Measurements from ENCODE around the gene TCF7L2.
A peak's percentile ranks its signal among the peaks of the same experiment; 100 is the strongest.

The TCF7L2 gene

GRCh38 chr10:113161066-113161465 is 211.0 kb downstream of the TCF7L2 start:
- no peak for DNase-seq

- no peak for DNase-seq
Observed at GRCh38 chr10:113162960-113163359, 212.9 kb downstream of the TCF7L2 start.

GRCh38 chr10:113165673-113166072 is 215.6 kb downstream of the TCF7L2 start:
- DNase-seq, result no peak

DNA sequence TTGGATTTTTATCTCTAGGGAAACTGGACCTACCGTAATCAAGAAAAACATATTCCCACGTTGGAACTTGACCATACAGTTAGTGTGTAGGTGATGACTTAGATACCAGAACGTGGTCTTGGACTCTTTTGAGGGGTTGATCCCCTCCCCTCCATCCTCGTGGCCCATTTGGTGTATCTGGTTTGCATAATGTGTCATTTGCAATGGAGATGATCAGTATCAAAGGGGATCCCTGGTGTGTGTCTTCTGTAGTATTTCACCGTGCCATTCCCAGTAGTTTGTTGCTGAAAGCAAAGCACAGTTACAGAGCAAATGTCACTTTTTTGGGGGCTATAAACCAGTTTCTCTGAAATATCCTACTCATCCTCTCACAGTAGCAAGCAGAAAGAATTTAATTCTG is 217.7 kb downstream of the TCF7L2 start:
- no peak for DNase-seq

- DNase-seq, result no peak
Observed at GRCh38 chr10:113168584-113168983, 218.5 kb downstream of the TCF7L2 start.

- no peak for DNase-seq
Observed at GRCh38 chr10:113169111-113169510, 219.1 kb downstream of the TCF7L2 start.

- DNase-seq, result no peak
Observed at GRCh38 chr10:113169853-113170460, 219.9 kb downstream of the TCF7L2 start.

DNA sequence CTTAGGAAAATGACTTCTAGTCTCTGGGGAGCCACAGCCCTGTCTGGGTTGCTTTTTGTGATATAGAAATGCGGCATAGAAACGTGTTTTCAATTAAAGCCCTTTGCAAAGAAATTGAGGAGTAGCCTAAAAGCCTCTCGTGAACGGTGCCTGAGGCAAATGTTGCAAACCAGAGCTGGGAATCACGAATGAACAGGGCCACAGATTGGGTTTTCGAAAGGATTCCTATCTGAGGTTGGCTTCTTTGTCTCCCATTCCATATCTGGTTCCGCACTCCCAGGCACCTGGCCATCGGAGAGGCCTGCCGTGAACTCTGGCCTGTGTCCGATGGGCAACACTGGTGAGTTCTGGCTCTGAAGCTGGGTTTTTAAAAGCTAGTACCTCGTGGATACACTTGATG is 221.6 kb downstream of the TCF7L2 start:
- no peak for DNase-seq

DNA sequence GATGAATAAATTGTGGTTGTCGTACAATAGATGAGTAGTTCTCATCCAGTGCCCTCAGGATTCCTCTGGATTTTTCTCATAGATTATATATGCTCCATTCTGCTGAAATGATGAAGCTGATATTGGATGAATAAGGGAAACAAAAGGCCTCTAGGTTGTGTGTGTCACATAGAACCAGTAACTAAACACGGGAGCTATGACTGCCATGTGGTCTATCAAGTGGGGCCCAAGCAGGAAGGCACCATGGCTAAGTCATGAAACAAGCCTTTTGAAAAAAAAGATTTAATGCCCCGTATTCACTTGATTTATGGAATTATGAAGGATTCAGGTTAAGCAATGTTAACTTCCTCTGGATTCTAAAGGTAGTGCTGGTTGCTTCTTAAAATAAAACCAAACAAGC is 225.1 kb downstream of the TCF7L2 start:
- DNase-seq, result no peak

- no peak for DNase-seq
Observed at GRCh38 chr10:113175756-113176651, 226.0 kb downstream of the TCF7L2 start.

DNA sequence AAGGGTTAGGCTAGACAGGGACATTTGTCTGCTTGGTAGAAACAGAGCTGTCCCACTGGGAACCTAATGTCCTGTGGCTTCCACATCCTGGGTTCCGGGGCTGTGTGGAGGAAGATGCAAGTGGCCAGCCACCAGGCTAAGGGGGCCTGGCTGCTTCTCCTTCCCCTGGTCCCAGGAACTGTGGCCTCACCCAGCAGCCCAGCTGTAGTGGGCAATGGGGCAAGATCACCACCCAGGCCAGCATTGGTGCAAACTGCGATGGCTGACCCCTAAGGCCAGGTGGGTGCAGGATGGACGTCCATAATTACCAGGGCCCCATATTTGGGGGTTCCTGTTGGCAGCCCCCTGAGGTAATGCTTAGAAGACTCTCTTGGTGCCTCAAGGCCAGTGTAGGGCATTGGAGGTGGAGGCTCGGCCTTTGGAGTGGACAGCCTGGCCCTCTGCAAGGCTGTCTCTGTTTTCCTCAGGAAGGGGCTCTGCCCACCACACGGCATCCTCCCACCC is 226.7 kb downstream of the TCF7L2 start:
- no peak for DNase-seq

GRCh38 chr10:113177156-113177935 is 227.3 kb downstream of the TCF7L2 start:
- peak; percentile 46 for DNase-seq

DNA sequence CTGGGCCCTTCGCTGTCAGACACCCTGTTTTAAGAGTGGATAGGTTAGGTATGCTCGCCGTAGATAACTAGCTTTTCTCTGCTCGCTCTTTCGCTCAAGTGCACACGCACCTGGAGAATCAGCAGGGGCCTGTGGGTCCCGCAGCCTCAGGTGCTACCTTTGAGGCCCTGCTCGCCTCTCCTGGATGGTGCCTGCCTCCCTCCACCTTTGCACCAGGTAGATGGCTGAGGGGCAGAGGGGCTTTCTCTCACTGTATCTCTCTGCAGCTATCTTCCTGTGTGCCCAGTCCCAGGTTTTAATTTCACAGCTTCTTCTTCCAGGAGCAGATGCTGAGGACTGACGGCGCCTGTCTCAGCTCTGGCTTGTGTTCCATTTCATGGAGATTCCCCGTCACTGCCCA is 227.9 kb downstream of the TCF7L2 start:
- DNase-seq, result no peak

- DNase-seq, result no peak
Observed at GRCh38 chr10:113178771-113179170, 228.7 kb downstream of the TCF7L2 start.

DNA sequence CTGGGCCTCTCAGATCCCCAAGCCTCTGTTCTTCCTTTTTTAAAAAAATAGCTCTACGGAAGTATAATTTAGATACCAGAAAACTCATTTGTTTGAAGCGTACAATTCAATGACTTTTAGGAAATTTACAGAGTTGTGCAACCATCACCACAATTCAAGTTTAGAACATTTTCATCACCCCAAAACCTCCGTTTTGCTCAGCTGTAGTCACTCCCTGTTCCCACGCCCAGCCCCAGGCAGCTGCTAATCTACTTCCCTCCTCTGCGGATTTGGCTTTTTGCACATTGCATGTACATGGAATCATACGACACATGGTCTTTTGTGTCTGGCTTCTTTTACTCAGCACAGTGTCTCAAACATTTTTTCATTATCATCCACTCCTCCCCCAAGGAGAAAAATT is 229.2 kb downstream of the TCF7L2 start:
- DNase-seq, result no peak

GRCh38 chr10:113179966-113180365 is 229.9 kb downstream of the TCF7L2 start:
- DNase-seq, result no peak

DNA sequence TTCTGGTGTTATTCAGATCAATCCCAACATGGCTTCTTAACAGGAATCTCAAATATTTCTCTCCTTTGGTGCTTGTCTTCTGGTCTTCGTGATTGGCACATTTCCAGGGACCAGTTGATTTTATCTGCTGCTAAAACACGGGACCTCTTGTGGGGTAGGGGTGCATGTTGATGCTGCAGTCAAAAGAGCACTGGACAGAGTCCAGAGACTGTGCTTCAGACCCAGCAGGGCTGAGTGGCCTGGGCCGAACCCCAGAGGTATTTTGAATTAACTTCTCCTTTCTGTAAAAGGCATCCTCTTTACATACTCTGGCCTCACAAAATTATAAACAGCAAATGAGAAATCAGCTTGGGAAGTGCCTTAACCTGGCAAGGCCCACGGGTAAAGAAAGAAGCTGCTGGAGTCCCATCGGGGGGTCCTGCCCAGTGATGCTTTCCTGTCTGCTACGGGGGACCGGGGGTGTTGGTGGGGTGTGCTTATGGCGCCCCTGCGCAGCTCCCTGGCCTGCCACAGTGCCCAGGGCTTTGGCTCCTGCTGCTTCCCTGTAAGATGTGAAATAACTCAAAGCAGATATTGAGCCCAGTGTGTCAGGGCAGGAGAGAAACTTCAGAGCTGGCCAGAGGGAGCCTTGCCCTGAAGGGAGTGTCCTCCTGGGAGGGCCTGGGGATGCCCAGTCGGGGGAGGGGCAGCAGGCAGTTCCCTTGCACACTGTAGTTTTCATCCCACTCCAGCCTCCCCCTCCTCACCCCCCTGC is 230.5 kb downstream of the TCF7L2 start:
- DNase-seq, result no peak

GRCh38 chr10:113182154-113182553 is 232.1 kb downstream of the TCF7L2 start:
- no peak for DNase-seq

- DNase-seq, result no peak
Observed at GRCh38 chr10:113183573-113183972, 233.5 kb downstream of the TCF7L2 start.

DNA sequence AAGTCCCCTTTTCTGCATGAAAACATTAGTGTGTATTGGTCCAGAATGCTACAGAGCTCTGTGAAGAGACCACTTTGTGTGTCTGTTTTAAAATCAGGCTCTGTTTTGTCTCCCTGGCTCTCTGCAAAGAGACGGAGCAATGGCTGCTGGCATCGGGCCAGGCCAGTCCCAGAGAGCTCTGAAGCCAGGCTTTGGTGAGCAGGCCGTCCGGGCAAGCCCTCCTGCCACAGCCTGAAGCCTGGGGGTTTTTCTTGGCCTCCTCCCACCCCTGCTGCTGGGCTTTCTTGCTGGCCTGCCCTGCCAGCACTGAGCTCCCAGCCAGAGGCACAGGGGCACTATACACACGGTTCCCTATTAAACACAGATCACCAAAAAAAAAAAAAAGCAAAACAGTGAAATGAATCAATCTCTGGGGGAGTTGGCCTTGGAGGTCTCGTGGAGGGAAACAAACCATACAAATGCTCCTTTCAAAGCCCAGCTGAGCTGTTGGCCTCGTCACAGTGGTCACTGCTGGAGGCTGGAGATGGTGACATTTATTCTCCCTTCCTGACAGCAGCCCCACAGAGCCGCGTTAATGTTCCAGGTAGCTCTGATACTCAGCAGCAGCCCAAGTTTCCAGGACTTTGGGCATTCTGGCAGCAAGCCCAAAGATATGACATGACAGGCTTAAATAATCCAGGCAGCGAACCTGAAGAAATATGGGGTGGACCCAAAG is 237.2 kb downstream of the TCF7L2 start:
- peak; percentile 61 for DNase-seq

- DNase-seq, result no peak
Observed at GRCh38 chr10:113199459-113199858, 249.4 kb downstream of the TCF7L2 start.

DNA sequence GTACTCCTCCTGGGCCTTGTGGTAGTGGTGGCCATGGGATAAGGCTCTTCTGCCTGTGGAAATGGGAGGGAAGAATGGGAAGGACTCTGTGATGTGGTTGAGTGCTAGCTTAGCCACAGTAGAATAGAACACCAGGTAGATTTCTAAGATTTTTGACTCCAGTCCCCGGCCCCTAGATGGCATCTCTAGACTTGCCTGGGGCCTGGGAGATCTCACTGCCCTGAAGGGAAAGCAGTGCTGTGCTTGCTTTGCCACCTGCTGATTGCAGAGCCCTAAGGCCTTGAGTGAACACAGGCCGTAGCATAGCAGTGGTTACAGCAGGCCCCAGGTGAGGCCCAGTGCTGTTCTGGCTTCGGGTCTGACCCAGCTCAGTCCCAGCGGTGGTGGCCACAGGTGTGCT is 252.0 kb downstream of the TCF7L2 start:
- DNase-seq, result no peak
